ENCODE data around the gene FGF1. TPM values are rescaled to one million over a fixed set of nuclear protein-coding genes. Genes with fewer than 3 reads are reported as not detected.

The FGF1 gene
- total RNA-seq, 1 experiment from 2014 or later = not detected

GRCh38 chr5:142542906-142543305, 143.0 kb downstream of the FGF1 start:
- intact Hi-C loops (cut with micrococcal nuclease; ENCODE audit: unreplicated experiment) = no loop called here
- ATAC-seq (no peak), DNase-seq (ENCODE audit: low read depth, low spot score) (no peak)
- H3K27me3 ChIP-seq (ENCODE audit: control insufficient read depth, insufficient read depth, low read length) = no peaks in the 10 kb centered on the region
- TF ChIP-seq POLR2AphosphoS5 (IDR thresholded peaks at IDR 0.05; ENCODE audit: low read depth, low read length) (no peak), TCF7L2 (IDR thresholded peaks at IDR 0.05; ENCODE audit: low read depth, low read length) (no peak), SIN3A (IDR thresholded peaks at IDR 0.05; ENCODE audit: borderline replicate concordance, insufficient read depth, low read depth, low read length) (no peak)
- TF ChIP-seq, protein P1, sequence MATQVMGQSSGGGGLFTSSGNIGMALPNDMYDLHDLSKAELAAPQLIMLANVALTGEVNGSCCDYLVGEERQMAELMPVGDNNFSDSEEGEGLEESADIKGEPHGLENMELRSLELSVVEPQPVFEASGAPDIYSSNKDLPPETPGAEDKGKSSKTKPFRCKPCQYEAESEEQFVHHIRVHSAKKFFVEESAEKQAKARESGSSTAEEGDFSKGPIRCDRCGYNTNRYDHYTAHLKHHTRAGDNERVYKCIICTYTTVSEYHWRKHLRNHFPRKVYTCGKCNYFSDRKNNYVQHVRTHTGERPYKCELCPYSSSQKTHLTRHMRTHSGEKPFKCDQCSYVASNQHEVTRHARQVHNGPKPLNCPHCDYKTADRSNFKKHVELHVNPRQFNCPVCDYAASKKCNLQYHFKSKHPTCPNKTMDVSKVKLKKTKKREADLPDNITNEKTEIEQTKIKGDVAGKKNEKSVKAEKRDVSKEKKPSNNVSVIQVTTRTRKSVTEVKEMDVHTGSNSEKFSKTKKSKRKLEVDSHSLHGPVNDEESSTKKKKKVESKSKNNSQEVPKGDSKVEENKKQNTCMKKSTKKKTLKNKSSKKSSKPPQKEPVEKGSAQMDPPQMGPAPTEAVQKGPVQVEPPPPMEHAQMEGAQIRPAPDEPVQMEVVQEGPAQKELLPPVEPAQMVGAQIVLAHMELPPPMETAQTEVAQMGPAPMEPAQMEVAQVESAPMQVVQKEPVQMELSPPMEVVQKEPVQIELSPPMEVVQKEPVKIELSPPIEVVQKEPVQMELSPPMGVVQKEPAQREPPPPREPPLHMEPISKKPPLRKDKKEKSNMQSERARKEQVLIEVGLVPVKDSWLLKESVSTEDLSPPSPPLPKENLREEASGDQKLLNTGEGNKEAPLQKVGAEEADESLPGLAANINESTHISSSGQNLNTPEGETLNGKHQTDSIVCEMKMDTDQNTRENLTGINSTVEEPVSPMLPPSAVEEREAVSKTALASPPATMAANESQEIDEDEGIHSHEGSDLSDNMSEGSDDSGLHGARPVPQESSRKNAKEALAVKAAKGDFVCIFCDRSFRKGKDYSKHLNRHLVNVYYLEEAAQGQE (IDR thresholded peaks at IDR 0.05; ENCODE audit: insufficient read depth in 1 of 2, low read depth in 2 of 2, low read length in 1 of 2) = no peak
- TF ChIP-seq, protein P2, sequence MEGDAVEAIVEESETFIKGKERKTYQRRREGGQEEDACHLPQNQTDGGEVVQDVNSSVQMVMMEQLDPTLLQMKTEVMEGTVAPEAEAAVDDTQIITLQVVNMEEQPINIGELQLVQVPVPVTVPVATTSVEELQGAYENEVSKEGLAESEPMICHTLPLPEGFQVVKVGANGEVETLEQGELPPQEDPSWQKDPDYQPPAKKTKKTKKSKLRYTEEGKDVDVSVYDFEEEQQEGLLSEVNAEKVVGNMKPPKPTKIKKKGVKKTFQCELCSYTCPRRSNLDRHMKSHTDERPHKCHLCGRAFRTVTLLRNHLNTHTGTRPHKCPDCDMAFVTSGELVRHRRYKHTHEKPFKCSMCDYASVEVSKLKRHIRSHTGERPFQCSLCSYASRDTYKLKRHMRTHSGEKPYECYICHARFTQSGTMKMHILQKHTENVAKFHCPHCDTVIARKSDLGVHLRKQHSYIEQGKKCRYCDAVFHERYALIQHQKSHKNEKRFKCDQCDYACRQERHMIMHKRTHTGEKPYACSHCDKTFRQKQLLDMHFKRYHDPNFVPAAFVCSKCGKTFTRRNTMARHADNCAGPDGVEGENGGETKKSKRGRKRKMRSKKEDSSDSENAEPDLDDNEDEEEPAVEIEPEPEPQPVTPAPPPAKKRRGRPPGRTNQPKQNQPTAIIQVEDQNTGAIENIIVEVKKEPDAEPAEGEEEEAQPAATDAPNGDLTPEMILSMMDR (IDR thresholded peaks at IDR 0.05) = no peak
- ChIA-PET CTCF (no interaction called here), POLR2A (no interaction called here)
- no peak overlapping the region for H3K4me3 ChIP-seq (ENCODE audit: low read depth in 2 of 2, low read length in 2 of 2)
- in situ Hi-C loops (cut with HindIII; ENCODE audit: low pct_unique_long_range_greater_than_20kb, low sequenced_read_pairs) = no loop called here
- H3K36me3 ChIP-seq (ENCODE audit: control insufficient read depth, insufficient read depth, low read length) = no peaks in the 10 kb centered on the region
- H3K27ac ChIP-seq (ENCODE audit: low read length) = no peak overlapping the region
- no TSS peak for BruUV-seq (replicated peaks)
- no peaks in the 10 kb centered on the region for H3K4me1 ChIP-seq (ENCODE audit: control insufficient read depth, insufficient read depth, low read length)
- H3K9me3 ChIP-seq (ENCODE audit: control insufficient read depth, insufficient read depth, low read depth, low read length) = no peaks in the 10 kb centered on the region

Other genes starting within 250 kb of the FGF1 start
- 65.5 TPM for gene ARHGAP26, start 84.3 kb upstream of the FGF1 start, total RNA-seq (2021; ENCODE audit: unreplicated experiment)

All from Panc1 (cell line).